ENCODE measurements around the gene CASP3.
"Not testable (repeated sequence)": the region's sequence is repeated elsewhere in the genome, so short reads cannot be mapped to it uniquely, and the experiment has no call there.

The CASP3 gene

DNA sequence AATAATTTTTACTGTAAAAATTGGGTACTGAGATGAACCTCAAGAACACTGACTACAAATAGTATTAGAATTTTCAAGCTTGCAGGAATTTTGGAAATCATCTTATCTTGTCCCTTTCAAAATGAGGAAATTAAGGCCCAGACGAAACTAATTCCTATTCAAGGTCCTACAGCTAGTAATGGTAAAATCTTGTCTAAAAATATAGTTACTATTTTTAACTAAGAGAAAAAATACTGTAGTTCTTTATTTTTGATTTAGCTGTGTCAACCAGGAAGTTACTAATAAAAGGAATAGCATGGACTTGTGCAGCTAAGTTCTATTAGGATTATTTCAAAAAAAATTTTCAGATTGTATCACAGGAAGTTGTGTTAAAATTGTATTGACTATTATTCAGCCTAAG lies 13.0 kb upstream of the CASP3 start:
- no peak for DNase-seq

DNA sequence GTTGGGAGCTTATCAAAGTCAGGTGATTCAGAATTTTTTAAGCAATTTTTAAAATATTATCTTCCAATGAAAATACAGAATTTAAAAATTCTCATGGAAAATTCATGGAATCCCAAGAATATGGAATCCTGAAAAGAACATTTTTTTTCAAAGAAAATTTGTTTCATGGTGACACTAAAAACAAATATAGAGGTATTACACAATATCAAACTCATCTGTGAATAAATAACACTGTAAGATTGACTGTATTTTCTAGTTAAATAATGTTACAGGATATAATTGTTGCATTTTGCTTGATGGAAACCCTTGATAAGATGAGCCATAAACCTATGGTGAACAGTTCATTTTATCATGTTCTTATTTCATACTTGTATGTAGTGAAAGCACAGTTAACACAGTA lies 11.7 kb upstream of the CASP3 start:
- no peak for DNase-seq

DNA sequence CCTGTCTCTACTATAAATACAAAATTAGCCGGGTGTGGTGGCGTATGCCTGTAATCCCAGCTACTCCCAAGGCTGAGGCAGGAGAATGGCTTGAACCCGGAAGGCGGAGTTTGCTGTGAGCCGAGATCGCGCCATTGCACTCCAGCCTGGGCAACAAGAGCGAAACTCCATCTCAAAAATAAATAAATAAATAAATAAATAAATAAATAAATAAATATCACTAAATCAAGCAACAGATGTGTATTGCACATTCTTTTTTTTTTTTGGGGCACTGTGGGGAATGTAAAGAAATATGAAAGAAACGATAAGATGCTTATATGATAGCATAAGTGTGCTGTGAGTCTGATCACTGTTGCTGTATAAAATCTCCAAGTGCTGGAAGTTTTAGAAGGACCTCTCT lies 8.6 kb upstream of the CASP3 start:
- DNase-seq = not testable (repeated sequence)

DNA sequence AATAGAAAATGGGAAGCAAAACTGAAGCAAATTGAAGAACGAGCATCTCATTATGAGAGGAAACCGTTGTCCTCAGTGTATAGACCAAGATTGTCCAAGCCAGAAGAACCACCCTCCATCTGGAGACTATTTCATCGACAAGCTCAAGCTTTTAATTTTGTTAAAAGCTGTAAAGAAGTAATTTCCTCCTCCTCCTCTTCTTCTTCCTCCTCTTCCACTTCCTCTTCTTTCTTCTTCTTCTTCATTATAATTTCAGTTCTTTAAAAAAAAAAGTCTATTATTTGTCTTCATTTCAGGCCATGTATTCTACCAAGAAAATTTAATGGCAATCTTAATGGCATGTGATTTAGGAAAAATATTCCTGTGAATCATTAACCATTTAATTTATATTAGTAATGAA lies 7.9 kb upstream of the CASP3 start:
- DNase-seq = no peak

DNA sequence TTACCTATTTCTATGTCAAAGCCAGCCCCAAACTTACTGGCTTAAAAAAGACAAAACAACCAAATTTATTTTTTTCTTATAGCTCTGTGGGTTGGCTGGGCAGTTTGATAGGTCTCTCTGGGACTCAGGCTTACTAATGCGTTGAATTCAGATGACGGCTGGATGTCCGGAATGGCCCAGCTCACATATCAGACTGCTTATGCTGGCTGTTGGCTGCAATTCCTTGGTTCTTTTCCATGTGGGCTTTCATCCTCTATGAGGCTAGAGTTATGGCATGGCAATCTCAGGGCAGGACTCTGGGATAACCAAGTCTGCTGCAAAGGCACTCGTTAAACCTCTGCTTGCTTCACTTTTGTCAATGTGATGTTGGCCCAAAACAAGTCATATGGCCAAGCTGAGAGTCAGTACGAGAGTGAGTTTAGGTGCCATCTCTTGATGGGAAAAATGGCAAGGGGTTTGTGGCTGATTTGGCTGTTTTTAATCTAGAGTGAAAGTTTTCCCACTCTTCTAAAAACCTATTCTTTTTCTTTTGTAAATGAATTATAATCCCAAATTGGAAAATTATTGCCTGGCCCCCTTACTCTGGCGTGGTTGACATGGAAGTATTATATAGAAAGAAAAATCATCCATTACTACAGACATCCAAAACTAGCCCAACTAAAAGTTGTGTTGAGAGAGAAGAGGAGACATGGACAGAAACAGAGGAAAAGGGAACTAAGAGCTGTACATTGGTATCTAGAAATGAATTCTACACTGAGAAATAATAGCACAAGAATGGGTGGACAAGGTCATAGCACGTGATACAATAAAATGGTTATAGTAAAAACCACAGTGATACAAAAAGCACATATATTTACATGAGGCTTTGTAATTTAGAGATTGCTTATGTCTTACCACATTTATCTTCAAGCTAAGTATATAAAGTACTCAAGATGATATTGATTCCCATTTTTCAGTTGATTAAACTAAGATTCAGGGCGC lies 6.9 kb upstream of the CASP3 start:
- DNase-seq = no peak

DNA sequence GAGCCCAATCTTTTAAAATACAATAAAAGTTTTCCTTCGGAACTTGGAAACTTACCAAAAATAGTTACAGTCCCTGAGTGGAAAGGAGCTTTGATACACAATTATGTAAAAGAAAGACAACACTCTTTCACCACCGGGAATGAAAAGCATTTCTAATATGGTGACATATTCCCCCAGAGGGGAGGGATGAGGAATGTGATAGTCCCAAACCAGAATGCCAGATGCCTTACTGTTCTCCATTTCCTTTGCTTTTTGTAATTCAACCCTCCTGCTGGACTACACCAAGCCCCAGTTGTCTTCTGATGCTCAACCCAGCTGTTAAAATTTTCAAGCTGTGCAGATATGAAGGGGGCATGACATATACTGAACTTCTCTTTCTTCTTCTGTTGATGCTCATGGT lies 4.4 kb upstream of the CASP3 start:
- DNase-seq = no peak

DNA sequence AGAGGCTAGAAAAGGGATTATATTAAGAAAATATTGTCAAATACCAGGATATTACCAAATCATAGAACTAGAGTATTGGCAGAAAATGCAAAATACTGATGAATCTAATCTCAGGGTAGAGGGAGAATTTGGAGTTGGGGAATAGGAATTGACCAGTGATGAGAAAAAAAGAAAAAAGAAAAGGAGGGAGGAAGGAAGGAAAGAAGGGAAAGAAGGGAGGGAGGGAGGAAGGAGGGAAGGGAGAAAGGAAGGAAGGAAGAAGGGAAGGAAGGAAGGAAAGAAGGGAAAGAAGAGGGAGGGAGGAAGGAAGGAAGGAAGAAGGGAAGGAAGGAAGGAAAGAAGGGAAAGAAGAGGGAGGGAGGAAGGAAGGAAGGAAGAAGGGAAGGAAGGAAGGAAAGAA lies 3.4 kb upstream of the CASP3 start:
- DNase-seq = not testable (repeated sequence)

DNA sequence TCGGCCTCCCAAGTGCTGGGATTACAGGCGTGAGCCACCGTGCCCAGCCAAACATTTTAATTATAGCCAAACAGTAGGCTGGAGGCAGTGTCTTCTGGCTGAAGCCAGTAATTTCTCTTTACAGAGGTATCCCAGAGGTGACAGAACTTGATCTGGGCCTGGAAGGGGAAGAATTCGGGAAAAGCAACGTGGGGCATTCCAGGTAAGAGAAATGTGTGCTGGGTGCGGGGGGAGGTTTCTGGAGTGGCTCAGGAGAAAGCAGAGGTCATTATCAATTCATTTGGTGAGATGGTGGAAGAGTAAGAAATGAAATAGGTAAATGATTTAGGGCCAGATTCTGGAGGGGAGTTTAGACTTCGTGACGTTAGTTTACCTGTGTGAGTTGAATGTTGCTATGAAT lies 2.7 kb upstream of the CASP3 start:
- DNase-seq = no peak

DNA sequence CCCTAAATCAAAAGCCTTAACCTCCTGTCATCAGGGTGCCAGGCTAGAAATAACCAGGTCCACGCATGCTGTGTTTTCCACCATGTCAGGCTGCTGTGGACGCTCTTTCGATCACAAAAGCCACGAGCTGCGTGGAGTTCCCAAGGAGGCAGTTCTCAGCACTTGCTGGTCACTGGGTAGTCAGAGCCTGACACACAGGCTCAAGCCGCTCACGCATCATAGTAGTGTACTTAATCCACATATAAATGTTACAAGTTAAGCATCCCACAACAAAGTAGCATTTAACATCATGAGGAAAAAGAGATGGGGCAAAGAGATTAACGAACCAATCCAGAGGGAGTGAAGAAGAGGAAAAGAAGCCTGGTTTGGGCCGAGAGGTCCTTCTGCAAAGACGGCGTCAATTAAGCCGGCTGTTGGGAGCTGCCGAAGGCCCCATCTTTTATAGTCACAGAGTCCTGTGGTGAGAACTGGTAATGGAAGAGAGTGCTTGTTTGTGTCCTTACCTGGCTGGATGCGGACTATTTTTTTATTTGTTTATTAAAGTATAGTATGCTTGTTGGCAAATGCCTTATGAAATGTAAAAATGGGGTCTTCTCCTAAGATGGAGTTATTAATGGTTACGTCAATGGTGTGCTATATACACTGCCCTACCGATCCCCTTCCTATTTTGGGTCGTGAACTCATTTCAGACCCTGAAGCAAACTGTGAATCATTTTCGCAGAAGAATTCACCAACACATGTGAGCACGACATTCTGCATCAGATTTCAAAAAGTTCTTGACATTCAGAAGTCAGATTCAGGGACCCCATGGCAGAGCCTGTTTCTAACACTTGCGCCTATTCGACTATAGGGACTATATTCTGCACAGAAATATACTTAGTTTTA lies 966 bp upstream of the CASP3 start:
- no peak for DNase-seq

DNA sequence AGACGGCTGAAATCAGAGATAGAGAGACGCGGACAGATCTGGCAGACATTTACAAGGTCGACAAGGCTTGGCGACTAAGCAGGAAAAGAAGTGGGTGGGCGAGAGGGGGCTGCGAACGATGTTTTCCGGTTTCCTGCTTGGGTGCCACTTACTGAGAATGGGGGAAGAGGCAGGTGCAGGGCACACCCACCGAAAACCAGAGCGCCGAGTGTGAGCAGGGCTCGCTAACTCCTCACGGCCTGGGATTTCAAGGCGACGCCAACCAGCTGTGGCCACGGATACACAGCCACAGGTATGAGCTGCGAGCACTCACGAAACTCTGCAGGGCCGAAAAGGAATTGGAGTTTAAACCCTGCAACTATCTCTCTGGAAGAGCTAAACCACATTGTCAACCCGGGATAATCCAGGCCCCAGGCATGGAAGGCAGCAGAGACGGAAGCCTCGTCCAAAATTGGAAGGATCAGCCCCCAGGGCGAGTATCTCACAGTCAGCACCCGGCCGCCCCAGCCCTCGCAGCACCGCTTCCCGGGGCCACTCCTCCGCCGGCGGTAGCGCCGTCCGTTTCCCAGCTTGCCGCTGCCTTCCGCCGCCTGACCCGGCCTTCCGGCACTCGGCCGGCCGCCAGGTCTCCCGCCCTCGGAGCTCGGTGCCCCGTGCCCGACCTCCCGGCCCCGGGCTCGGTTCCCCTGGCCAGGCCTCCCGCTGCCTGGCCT lies 778 bp downstream of the CASP3 start:
- DNase-seq = peak in 3 of 4 experiments; percentile 4 to 14 (median 13)

DNA sequence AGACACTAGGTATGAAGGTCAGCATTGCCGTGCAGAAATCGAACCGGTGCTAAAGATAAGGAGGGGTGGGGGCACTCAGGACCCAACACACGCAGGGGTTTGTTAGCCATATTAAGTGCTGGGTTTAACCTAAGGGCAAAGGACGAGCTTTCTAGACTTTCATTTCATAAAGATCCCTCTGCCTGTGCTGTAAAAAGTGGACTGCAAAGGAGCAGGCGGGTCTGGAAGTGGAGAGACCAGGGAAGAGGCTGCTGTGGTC lies 1.3 kb downstream of the CASP3 start:
- DNase-seq = no peak

DNA sequence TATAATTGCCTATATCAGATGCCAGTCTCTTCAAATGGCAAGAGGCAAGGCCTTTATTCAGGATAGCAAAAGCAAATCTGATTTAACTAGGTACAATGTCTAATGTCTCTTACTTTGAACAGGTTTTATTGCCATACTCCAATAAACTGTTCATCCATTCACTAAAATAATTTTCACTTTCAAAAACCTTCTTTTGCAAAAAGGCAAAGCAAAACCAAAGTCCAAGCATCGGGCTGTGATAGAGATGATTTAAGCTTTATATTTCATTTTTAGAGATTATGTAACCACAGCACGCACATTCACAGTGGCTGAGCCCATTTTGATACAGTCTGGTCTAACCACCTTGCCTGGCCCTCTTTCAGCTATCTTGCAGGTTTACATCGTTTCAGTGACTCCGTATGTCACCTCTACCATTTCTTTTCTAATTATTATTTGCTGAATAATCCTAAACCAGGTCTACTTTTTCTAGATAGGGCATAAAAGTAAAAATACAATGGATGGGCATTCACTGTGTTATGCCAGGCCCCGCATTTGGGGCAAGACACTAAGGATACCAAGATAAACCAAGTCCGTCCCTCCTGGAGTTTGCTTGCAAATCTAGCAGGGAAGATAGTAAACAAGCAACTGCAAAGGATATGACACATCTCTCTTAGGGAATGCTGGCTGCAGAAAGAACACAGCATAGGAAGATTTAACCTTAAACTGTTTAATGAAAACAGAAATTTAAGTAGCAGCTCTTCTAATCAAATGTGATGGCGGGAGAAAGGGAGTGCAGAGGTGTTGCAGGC lies 1.8 kb downstream of the CASP3 start:
- no peak for DNase-seq

DNA sequence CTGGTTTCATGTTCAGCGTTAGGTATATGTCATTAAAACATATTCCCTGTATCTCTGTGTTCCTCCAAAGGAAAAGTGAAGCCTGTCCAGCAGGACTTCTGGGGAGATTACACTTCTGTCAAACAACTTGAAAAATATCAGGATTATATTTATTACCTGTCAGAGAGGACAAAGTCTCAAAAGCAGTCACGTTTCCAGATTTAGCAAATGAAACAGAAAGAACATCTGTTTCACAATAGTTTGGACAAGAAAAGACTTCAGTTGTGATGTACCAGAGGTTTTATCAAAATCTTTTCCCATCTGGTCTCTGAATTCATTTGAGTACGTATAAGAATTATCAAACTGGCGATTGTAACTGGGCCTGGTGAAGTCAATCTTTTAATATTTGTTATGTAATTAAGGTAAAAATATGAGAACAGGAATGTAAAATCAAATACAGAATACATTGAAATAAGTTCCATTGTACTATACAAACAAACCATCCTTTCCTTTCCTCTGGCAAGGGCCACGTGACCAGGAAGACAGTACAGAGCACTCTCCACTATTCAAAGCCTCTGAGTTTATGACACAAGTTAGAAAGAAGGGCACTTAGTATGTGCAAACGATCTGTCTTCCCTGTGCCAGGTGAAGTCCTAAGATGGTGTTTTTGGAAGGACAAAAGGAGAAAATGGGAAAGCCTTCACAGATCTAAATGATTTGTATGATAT lies 3.2 kb downstream of the CASP3 start:
- no peak for DNase-seq

DNA sequence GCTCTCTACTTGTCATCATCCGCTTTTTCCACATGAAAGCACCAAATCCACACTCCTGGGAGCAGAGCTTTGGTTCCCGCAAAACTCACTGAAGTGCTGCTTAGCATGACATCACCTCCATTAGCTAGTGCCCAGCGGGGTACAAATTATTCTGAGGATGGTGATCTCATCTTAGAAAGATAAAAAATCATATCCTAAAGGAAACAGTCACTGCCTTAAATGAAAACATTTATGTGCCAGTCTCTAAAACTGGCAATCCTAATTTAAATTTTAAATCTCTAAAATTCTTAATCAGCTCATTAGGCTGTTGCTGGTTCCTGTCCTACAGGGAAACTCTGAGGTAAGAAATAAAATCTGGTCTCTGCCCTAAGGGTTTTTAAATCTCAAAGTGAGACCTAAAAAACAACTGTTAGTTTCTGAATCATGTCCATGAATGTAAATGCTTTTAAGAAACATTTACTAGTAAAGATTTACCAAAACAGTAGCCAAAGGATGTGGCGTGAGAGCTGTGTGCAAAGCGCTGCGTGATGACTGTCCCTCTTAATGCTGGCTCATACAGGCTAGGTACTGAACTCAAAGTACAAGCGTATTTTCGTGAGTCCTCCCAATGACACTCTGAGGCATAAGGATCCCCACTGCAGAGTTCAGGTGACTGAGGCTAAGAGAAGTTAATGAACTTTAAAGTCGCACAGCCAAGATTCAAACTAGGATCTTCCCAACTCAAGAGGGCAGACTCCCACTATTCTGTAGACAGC lies 4.5 kb downstream of the CASP3 start:
- DNase-seq = no peak

DNA sequence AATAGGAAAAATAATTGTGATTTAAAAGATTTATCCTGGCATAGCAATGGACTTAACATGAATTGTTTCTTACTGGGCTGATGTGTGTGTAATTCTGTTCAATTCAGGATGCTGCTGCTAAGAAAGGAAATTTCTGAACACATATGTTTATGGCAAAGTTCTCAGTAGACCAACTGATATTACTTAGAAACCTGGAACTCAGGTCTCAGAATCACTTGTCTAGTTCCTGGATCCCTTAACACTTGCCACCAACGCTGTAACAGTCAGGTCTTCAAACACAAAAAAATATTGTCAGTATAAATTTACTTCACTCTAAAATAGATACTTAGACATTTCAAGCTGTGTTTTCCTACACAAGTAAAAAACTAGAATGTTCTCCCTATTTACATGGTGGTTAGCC lies 5.5 kb downstream of the CASP3 start:
- no peak for DNase-seq

DNA sequence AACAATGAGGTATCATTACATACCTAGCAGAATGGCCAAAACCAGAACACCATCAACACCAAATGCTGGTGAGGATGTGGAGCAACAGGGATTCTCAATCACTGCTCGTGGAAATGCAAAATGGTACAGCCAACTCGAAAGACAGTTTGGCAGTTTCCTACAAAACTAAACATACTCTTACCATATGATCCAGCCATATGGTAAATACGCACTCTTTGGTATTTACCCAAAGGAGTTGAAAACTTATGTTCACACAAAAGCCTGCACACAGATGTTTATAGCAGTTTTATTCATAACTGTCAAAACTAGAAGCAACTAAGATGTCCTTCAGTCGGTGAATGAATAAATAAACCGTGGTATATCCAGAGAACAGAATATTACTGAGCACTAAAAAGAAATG lies 7.8 kb downstream of the CASP3 start:
- DNase-seq = no peak

DNA sequence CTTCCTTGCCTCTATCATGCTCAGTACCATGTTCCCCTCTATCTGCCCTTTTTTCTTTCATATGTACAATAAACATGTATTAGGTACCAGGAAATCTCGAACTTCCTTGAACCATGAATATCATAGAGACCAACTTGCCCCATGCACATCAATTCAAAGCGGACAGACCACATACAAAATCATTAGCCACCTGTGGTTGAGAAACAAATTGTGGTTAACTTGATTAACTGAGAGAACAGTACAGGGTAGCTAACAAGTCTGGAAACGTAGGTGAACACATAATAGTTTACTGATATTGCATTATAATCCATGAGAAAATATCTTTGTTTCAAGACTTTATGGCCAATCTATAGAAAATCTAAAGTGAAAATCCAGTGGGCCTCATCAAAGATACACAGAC lies 8.2 kb downstream of the CASP3 start:
- no peak for DNase-seq

DNA sequence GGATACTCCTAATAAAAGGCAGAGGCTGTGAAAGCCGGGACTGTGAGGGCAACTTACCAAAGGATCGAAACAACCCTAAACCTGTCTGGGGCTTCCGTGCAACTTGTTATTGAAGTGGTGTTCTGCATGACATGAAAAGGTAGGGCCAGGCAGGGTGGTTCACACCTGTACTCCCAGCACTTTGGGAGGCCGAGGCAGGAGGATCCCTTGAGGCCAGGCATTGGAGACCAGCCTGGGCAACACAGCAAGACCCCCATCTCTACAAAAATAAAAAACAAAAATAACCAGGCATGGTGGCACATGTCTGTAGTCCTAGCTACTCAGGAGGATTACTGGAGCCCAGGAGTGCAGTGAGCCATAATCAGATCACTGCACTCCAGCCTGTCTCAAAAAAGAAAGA lies 12.3 kb downstream of the CASP3 start:
- no peak for DNase-seq

DNA sequence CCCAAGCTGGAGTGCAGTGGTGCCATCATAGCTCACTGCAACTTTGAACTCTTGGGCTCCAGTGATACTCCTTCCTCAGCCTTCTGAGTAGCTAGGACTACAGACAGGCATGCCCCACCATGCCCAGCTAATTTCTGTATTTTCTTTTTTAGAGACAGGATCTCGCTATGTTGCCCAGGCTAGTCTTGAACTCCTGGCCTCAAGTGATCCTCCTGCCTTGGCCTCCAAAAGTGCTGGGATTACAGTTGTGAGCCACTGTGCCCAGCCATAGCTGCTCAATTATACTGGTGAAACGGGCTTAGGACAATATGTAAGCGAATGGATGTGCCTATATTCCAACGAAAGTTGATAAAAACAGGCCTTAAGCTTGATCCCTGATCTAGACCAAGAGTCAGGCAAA lies 13.1 kb downstream of the CASP3 start:
- DNase-seq = no peak

DNA sequence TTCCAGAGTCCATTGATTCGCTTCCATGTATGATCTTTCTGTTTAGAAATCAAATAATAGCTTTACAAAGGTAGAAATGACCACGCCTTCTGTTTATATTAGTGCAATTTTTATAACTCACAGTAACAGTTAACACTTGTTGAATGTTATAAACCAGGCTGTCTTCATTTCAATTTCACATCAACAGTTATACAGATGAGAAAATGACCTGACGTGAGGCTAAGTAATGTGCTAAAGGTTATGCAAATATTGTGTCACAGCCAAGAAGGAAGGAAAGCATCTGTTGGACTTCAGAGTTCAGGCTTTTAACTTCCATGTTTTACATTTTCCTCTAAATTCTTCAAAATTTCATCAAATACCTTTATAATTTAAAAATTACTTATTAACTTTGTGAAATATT lies 13.9 kb downstream of the CASP3 start:
- DNase-seq = no peak

DNA sequence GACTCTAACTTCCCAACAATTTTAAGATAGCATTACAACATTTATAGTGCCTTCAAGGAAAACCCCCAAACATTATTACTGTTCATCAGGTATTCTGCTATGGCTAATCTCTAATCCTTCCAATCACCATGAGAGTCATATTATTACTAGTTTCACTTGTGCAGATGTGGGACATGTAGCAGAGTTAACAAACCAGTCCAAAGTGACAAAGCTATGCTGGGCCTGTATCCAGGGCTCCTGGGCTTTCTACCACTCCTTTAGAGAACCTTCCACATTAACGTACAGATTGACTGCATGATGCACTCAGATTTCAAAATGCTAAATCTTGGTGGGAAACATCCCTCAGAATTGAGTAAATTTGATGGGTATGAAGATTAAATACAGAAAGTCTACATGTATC lies 16.4 kb downstream of the CASP3 start:
- DNase-seq = no peak

All from activated CD4-positive, CD25-positive, alpha-beta regulatory T cell (primary cell).